CMK (cell line): ENCODE results near the gene TH.
"Not testable (repeated sequence)": the region's sequence is repeated elsewhere in the genome, so short reads cannot be mapped to it uniquely, and the experiment has no call there.

ENCODE experiments used
- DNase-seq: peaks from one replicate; pipeline ENCODE4 v3.0.0-alpha.2; 2010; ENCODE audit warnings: low read depth

Gene TH

DNA sequence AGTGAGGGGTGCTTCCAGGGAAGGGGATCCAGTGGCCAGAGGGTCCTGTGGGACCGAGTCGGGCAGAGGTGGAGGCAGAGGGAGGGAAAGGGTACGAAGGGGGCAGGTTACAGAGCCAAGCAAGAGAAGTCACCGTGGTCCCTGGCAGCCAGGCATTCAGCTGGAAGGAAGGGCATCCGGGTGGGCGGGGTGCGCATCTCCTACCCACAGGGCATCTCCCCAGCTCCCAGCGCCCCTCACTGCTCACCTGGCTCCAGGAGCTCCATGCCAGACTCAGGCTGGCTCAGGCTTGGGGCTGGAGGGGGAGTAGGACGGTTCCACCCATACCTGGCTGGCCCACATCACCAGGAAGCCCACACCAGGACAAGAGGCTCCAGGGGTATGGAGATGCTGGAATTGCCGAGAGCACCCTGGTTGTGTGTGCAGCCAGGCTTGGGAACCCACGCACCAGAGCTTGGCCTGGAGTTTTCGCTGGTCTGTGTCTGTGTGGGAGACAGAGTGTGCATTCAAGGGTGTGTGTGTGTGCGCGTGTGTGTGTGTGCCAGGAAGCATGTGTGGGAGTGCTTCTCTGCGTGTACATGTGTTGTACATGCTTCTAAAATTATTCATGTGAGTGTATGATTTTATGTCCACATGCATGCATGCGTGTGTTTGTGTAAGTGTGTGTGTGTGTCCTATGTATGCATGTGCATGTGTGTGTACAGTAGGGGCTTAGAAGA, 6.6 kb upstream of the TH start:
- not testable (repeated sequence) for DNase-seq

DNA sequence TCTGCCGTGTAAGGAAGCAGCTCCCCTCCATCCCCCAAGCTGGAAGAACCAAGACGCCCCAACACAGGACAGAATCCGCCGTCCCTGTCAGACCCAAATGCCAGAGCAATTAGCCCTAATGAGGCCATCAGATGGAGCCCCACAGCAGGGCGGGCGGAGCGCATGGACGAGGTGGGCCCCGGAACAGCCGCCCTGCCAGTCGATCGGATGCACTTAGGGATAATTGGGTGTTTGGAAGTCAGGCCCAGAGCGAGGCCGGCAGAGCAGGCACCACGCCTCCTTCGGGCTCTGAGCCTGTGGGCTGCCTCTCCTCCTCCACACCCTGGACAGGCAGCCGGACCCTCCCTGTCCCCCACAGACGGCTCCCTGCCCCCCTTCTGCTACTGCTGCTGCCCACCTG, 5.5 kb upstream of the TH start:
- DNase-seq, result no peak

DNA sequence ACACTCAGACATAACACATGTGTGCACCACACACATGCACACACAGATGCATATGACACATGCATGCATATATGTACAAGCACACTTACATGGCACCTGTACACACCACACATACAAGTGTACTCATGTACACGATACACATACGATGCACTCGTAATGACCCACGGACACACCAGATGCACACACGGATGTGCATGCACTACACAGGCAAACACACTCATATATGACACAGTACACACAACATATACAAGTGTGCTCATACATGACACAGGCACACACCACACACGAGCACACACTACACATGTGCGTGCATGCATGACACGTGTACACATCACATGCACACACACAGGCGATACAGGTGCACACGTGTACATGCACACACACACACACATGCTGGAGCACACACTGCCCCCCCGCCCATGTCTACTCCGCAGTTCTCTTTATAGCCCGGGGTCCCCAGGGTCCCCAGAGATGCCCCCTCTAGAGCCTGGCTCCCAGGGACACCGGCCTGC, 4.8 kb upstream of the TH start:
- DNase-seq, result no peak

DNA sequence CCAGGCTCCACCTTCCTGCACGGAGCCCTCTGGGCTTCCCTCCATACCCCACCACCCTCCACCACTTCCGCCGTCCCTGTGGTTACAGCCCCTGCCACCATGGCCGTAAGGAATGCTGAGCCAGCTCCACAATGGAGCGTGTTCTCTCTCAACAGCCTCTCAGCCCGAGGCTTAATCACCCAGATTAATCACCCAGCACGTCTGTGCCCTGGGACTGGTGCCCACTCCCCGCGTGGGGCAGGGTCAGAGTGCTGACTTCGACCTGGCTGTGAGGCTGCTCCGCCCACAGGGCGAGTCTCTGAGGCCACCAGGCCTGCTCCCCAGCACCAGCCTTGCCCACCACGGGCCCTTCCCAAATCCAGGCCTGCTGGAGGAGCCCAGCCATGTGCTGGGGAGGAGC, 4.0 kb upstream of the TH start:
- no peak for DNase-seq

DNA sequence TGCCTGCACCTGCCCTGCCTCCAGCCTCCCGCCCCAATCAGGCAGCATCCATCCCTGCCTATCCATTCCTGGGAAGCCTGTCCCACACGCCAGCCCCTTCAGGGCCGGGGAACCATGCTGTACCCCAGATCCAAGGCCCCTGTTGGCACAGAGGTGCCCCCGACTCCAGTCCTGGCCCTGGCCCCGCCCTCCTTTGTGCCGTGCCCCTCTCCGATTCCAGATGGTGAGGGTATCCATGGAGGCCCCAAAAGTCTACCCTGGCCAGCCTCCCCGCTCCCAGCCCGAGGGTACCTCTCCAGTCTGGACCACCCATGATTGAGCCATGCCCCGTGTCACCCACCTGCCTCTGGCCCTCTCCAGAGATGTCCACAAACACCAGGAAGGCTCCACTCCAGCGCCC, 2.7 kb upstream of the TH start:
- no peak for DNase-seq

DNA sequence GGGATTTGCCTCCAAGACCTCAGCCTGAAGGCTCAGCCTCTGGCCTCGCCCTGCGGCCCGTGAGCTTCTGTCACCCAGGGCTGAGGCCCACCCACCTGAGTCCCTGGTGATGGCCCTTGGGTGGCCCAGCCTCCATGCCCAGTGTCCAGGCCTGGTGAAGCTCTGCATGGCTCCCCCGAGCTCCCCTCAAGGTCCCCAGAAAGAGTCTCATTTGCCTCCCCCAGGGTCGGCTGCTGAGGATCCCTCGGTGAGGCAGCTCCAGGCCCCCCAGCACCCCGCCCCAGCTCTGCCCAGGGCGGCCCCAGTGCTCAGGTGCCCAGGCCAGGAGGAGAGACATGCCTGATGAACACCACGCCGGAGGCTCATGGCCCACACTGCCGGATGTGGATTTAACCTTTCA, 2.1 kb upstream of the TH start:
- no peak for DNase-seq

DNA sequence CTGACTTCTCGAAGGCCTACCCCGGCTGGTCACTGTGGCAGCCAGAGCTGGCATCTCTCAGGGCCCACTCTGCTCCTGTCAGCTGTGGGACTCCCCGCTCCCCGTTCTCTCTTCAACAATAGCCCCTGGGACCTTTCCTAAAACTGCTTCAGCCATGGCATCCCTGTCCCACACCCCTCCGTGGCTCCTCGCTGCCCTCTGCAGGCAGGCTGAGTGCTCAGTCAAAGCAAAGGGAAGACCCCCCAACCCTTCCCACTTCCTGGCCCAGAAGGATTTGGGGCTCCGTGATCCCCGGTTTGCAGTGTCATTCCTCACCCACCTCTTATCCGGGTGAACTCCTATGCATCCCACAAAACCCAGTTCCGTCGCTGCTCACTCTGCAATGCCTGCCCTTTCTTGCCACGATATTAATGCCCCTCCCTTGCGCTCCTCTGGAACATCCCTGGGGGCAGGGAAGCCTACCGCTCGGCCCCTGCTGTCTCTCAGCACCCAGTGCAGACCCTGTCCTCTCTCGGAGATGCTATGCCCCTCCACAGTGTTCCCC, 1.6 kb upstream of the TH start:
- no peak for DNase-seq

DNA sequence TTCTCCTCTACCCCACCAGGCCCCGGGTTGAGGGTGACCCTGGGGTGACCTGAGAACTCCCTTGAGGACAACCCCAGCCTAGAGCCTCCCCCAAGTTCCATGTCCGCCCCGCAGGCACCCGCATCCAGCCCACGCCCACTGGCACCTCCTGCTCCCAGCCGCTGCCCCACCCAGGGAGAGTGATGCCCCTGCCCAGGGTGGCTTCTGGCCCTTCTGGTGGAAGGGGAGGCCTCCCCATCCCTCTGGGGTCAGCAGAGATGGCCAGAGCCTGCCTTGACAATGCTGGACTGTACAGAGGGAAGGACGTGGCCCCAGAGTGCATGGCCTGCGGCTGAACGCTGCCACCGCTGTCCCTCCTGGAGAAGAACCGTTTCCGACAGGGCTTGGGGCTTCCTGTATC, 1.1 kb upstream of the TH start:
- DNase-seq, result no peak

DNA sequence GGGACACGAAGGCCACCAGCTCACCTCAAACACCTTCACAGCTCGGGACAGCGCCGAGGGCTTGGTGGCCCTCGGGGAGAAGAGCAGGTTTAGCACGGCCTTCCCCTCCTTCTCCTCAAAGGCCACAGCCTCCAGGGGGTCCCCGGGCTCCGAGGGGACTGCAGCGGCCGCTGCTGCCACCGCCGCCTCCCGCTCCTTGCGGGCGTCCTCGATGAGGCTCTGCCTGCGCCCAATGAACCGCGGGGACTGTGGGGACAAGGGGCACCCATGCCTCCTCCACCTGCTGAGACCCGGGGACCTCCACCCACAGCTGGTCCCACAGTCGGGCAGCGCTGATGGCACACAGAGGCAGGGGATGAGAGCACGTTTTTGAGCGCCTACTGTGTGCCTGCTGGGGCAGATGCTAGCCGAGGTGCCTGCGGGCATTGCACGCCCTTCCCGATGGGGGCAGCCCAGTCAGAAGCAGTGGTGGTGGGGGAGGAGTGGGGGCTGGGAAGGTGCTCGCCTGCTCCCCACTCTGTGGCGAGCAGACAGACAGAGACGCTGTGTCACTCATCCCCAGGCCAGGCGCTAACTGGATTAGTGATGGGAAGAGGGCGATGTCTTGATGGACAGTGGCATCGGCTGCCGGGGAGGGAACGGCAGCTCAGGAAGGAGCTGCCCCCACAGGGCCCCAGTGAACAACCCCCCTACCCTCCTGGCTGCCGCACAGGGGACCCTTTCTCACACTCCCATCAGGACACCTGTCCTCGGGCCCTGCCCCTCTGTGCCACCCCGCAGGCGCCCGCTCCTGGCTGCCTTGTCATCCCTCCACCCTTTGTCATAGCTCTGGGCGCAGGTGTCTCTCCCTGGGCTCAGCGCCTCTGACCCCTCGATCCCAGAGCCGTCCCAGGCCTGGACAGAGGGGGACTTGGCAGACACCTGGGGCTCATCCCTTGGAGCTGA, 1.7 kb downstream of the TH start:
- DNase-seq, result no peak

DNA sequence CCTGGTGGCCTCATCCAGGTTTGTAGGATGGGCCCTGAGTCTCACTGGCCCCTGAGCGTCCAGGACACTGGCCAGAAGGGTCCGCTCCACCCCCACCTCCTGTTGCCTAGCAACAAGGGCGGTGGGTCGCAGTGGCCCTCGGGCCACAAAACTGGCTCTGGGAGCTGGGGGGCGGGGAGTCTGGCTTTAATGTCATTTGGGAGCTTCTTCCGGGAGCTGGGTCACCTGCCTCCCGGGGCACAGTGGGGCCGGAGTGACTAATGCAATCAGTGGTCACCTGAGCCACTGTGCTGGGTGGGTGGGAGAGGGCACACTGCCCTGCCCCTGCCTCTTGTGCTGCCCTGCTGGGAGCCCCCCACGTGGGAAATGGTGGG, 2.6 kb downstream of the TH start:
- DNase-seq, result no peak

DNA sequence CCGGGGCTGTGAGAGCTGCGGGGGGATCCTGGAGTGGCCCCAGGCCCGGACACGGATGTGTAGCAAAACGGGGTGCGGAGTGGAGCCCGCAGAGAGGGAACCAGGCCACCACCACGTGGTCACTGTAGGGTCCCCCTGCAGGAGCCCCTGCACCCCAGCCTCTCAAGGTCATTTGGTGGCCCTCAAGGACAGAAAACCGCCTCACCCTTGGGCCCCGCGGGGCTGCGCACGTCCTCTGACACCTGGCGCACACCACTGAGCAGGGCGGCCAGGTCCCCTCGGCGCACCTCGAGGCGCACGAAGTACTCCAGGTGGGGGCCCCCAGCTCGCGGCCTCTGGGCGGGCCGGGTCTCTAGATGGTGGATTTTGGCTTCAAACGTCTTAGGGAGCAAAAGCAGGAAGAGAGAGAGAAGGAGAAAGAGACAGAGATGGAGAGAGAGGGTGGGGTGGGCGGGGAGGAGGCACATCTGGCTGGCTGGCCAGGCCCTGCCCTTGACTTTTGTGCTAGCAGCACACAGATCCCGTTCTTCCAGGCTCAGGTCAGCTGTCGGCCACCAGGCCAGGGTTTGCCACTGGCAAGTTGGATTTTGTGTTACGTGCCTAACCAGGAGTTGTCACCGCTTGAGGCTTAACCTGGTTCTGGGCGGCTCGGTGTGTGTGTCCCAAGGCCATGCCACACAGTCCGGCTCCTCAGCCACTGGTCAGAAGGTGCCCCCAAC, 3.2 kb downstream of the TH start:
- DNase-seq, result no peak

DNA sequence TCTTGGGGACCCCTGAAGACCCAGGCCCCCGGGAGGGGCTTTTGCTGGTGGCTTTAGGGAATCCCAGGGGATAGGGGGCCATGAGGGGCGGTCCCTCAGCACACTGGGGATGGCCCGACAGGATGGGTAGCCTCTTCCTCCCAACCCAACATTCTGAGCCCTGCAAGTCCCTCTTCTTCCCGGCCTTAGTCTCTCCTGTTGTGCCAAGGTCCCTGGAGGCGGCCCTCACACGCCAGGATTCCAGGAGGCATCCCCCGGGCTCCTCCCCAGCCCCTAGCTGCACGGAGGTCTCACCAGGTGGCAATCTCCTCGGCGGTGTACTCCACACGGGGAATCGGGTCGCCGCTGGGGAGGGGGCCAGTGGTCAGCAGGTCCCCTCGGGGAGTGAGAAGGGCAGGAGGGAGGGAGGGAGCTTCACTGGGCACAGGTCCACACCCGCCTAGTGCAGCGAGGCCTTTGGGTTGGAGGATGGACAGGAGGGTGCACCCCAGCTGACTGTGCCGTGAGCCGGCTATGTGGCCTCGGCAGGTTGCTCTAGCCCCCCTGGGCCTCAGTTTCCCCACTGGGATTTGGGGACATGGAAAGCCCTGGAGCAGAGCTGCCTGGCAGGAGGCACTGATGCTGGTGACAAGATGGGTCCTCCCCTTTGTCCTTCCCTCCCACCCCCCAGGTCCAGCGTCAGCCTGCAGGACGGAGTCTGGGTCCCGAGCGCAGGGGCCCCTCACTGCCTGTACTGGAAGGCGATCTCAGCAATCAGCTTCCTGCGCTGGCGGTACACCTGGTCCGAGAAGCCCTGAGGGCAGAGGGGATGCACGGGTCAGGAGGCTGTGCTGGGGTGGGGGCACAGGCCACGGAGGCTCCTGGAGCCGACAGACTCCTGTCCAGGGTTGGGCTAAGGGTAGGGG, 4.2 kb downstream of the TH start:
- DNase-seq, result no peak

DNA sequence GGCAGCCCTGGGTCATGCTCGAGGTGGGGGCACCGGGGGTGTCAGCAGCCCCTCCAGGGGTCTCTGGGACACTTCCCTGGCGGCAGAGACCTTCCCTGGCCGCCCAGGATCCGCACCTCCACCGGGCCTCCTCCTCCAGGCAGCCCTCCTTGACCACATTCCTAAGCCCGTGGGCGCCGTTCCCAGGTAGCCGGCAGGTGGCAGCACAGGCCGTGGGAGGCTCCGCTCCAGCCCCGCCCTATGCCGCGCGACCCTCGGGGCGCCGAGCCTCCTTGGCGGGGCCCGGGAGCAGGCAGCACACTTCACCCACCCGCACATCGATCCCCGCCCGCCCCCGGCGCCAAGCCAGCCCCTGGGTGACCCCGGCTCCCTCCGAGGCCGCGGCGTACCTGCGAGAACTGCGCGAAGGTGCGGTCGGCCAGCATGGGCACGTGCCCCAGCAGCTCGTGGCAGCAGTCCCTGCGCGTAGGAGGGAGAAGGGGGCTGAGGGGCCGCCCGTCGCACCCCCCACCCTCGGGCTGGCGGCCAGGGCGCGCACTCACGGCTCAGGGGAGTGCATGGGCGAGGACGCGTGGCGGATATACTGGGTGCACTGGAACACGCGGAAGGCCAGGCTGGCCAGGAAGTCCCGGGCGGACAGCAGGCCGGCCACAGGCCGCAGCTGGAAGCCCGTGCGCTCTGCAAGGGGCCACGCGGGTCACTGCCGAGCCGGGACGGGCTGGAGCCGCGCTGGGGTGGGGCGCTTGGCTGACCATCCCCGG, 5.3 kb downstream of the TH start:
- no peak for DNase-seq

DNA sequence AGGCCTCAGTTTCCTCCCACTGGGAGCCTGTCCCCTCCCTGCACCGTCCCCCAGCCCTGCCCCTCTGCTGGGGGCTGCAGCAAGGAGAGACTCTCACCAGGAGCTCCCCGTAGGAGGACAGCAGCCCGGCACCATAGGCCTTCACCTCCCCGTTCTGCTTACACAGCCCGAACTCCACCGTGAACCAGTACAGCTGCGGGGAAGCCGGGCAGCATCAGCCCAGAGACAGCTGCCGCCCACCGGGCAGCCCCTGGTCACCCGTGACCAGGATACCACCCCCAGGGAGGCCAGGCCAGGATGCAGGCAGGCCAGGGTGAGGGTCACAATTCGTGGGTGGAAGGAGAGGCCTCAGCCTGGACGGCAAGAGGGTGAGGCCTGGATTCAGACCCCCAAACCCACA, 6.0 kb downstream of the TH start:
- no peak for DNase-seq

DNA sequence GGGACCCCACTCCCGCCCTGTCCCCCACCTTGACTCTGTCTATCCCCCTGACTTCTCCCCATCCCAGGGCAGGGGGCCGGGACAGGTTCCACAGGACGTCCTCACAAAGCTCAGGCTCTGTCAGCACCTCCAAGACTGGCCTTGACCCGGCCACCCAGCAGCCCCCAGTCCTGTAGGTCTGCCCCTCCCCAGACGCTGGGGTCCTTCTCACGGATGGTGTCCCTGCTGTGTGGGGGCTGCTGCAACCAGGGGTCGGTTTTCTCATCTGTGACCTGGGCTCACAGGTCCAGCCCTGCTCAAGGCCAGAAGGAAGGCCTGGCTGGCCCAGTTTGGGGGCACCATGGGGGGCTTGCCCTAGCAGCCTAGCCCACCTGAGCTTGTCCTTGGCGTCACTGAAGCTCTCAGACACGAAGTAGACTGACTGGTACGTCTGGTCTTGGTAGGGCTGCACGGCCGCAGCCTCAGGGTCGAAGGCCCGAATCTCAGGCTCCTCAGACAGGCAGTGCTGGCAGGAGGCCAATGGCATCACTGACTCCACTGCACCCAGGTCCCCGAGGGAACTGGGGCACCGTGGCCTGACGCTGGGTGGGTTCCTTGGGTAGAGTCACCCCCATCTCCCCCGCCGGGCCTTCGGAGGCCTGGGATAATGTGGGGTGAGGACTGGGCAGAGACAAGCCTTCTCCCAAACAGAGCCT, 6.6 kb downstream of the TH start:
- no peak for DNase-seq

DNA sequence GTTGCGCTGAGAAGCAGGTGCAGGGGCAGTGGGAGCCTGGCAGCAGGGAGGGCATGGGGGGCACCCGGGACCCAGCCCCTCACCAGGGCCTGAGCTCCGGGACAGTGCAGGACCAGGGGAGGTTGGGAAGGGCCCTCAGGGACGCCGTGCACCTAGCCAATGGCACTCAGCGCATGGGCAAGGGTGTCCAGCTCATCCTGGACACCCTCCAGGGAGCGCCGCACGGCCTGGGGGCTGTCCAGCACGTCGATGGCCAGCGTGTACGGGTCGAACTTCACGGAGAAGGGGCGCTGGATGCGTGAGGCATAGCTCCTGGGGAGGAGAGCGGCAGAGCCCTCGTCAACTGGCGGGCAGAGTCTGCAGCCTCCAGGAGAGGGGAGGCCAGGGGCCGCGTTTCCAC, 7.5 kb downstream of the TH start:
- no peak for DNase-seq

DNA sequence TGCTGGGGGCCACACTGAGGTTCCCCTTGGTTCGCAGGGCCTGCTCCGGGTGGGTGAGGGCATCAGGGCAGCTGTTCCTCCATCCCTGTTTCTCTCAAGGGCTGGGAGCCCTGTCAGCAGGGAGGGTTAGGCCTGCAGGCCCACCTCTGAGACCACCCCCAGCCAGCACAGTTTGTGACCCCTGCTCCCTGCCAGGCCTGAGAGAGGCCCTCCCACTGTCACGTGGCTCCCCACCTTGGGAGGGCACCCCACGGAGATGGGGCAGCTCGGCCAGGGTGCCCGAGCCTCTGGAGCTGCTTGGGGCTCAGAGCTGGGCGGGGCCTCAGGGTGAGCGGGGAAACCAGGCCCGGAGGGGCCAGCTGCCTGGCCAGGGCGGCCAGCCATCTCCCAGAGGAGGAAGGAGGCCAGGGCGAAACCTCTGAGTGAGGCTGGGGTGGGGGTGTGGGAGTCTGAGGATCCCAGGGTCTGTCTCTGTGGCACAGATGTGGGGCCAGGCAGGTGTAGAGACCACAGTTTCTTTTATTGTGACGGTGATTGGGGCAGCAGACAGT, 8.1 kb downstream of the TH start:
- DNase-seq, result no peak

DNA sequence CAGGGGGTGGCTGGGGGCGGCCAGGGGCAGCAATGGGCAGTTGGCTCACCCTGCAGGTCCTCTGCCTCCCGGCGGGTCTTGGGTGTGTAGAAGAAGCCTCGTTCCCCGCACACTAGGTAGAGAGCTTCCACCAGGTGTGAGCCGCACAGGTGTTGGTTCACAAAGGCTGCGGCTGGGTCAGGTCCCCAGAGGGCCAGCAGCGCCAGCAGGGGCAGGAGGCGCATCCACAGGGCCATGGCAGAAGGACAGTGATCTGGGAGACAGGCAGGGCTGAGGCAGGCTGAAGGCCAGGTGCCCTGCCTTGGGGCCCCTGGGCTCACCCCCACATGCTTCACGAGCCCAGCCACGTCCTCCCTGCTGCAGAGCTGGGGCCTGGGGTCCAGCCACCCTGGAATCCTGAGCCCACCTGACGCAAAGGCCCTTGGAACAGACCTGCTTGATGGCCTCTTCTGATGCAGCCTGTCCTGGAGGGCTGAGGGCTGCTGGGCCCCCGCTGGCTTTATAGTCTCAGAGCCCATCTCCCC, 10.8 kb downstream of the TH start, which contains the start of gene INS:
Gene INS (minus strand): TSS at position 474 of the 524 bp plus-strand sequence. CDS start 238 bp downstream, at position 236.
- no peak for DNase-seq
